K562 (cell line): ENCODE results near the gene TSPAN14.

Source experiments
- BCL6 ChIP-seq: fragments of 250-450 bp; sonication (Bioruptor Pico); IDR thresholded peaks from 2 replicates; pipeline ENCODE4 v1.4.0; 2020
- CBFB ChIP-seq: sonication (generic); formaldehyde crosslinking; IDR thresholded peaks from 2 replicates; pipeline ENCODE4 v1.4.0; 2020; ENCODE audit warnings: mild to moderate bottlenecking, missing genetic modification reagents
- CBX8 ChIP-seq: fragments of 200-600 bp; sonication (generic); IDR thresholded peaks from 2 replicates; pipeline ENCODE4 v1.6.1; 2012; ENCODE audit warnings: borderline replicate concordance, mixed run types, low read depth, mild to moderate bottlenecking, moderate library complexity, mixed read lengths, low read length, control low read depth, inconsistent platforms; ENCODE audit not compliant: poor library complexity, severe bottlenecking; ENCODE audit errors: extremely low read depth
- CSDE1 ChIP-seq, 2 experiments: fragments of 450-650 bp; IDR thresholded peaks; 2 replicates each; pipeline ENCODE4 v1.6.1; 2016; ENCODE audit warnings: mild to moderate bottlenecking in 1 of 2
- EZH2 ChIP-seq: IDR thresholded peaks from 2 replicates; pipeline ENCODE4 v1.6.1; 2012; ENCODE audit warnings: low read depth, mild to moderate bottlenecking, inconsistent platforms, low read length, borderline replicate concordance
- HDAC2 ChIP-seq: fragments of 450-650 bp; IDR thresholded peaks from 2 replicates; pipeline ENCODE4 v1.6.1; 2016; ENCODE audit warnings: mild to moderate bottlenecking
- NKRF ChIP-seq: fragments of 450-650 bp; IDR thresholded peaks from 2 replicates; pipeline ENCODE4 v1.6.1; 2016; ENCODE audit warnings: borderline replicate concordance
- POLR2A ChIP-seq: fragments of 450-650 bp; conservative IDR thresholded peaks from 2 replicates; pipeline ENCODE4 v1.6.1; 2016
- SIN3A ChIP-seq, 2 experiments: fragments of 150-350 bp in 1 of 2; IDR thresholded peaks; 2 replicates each; pipeline ENCODE4 v1.6.1; 2011 to 2016; ENCODE audit warnings: borderline replicate concordance in 2 of 2, low read depth in 2 of 2, low read length in 2 of 2, mild to moderate bottlenecking in 2 of 2, moderate library complexity in 2 of 2; ENCODE audit not compliant: control insufficient read depth in 1 of 2
- ZNF274 ChIP-seq: IDR thresholded peaks from 2 replicates; pipeline ENCODE4 v1.6.1; 2011; ENCODE audit warnings: low read depth, mild to moderate bottlenecking, low read length, moderate library complexity, borderline replicate concordance
- TF ChIP-seq, protein P1 (sequence below), 3 experiments: IDR thresholded peaks in 2 of 3; conservative IDR thresholded peaks in 1 of 3; 2 replicates each; pipeline ENCODE4 v1.5.1; 2011 to 2012; ENCODE audit warnings: low read length in 3 of 3, mild to moderate bottlenecking in 3 of 3, control low read depth in 2 of 3, improper control_type of control experiment in 1 of 3, inconsistent platforms in 1 of 3, low read depth in 1 of 3, mixed read lengths in 1 of 3, moderate library complexity in 1 of 3; ENCODE audit not compliant: insufficient read depth in 2 of 3
- TF ChIP-seq, protein P2 (sequence below): fragments of 450-650 bp; IDR thresholded peaks from 2 replicates; pipeline ENCODE4 v1.6.1; 2018; ENCODE audit not compliant: partially characterized antibody

GRCh38 chr10:80412486-80412885, 41.6 kb upstream of the TSPAN14 start:
- TF ChIP-seq CSDE1 (IDR thresholded peaks at IDR 0.05) (no peak), ZNF274 (no peak), HDAC2 (no peak), SIN3A (IDR thresholded peaks at IDR 0.05; ENCODE audit: borderline replicate concordance in 2 of 2, control insufficient read depth in 1 of 2, low read depth in 2 of 2, low read length in 2 of 2) (no peak), POLR2A (no peak), CBX8 (no peak), EZH2 (no peak), NKRF (no peak), BCL6 (CRISPR knock-in tag) (no peak), CBFB (CRISPR knock-in tag) (no peak)
- TF ChIP-seq, protein P1, sequence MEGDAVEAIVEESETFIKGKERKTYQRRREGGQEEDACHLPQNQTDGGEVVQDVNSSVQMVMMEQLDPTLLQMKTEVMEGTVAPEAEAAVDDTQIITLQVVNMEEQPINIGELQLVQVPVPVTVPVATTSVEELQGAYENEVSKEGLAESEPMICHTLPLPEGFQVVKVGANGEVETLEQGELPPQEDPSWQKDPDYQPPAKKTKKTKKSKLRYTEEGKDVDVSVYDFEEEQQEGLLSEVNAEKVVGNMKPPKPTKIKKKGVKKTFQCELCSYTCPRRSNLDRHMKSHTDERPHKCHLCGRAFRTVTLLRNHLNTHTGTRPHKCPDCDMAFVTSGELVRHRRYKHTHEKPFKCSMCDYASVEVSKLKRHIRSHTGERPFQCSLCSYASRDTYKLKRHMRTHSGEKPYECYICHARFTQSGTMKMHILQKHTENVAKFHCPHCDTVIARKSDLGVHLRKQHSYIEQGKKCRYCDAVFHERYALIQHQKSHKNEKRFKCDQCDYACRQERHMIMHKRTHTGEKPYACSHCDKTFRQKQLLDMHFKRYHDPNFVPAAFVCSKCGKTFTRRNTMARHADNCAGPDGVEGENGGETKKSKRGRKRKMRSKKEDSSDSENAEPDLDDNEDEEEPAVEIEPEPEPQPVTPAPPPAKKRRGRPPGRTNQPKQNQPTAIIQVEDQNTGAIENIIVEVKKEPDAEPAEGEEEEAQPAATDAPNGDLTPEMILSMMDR (IDR thresholded peaks at IDR 0.05 in 2 of 3, conservative IDR thresholded peaks at IDR 0.05 in 1 of 3; ENCODE audit: insufficient read depth in 2 of 3, low read depth in 1 of 3, low read length in 3 of 3), result no peak
- TF ChIP-seq, protein P2, sequence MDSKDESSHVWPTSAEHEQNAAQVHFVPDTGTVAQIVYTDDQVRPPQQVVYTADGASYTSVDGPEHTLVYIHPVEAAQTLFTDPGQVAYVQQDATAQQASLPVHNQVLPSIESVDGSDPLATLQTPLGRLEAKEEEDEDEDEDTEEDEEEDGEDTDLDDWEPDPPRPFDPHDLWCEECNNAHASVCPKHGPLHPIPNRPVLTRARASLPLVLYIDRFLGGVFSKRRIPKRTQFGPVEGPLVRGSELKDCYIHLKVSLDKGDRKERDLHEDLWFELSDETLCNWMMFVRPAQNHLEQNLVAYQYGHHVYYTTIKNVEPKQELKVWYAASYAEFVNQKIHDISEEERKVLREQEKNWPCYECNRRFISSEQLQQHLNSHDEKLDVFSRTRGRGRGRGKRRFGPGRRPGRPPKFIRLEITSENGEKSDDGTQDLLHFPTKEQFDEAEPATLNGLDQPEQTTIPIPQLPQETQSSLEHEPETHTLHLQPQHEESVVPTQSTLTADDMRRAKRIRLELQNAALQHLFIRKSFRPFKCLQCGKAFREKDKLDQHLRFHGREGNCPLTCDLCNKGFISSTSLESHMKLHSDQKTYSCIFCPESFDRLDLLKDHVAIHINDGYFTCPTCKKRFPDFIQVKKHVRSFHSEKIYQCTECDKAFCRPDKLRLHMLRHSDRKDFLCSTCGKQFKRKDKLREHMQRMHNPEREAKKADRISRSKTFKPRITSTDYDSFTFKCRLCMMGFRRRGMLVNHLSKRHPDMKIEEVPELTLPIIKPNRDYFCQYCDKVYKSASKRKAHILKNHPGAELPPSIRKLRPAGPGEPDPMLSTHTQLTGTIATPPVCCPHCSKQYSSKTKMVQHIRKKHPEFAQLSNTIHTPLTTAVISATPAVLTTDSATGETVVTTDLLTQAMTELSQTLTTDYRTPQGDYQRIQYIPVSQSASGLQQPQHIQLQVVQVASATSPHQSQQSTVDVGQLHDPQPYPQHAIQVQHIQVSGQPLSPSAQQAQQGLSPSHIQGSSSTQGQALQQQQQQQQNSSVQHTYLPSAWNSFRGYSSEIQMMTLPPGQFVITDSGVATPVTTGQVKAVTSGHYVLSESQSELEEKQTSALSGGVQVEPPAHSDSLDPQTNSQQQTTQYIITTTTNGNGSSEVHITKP, result no peak
